HepG2 (cell line): Measurements from ENCODE around the gene POU2F1. TPM values are rescaled to one million over a fixed set of nuclear protein-coding genes. Genes with fewer than 3 reads are reported as not detected.
A peak's percentile ranks its signal among the peaks of the same experiment; 100 is the strongest.

Experiments used
- GATAD2A ChIP-seq: IDR thresholded peaks from 2 replicates; pipeline ENCODE4 v1.6.1; 2016
- HNF4A ChIP-seq: sonication (generic); formaldehyde crosslinking; IDR thresholded peaks from 2 replicates; pipeline ENCODE4 v1.4.0; 2020; ENCODE audit warnings: missing genetic modification reagents
- KMT2A ChIP-seq: sonication (generic); formaldehyde crosslinking; IDR thresholded peaks from 2 replicates; pipeline ENCODE4 v1.4.0; 2020; ENCODE audit warnings: missing genetic modification reagents
- NFKB2 ChIP-seq: sonication (generic); formaldehyde crosslinking; IDR thresholded peaks from 2 replicates; pipeline ENCODE4 v1.4.0; 2020; ENCODE audit warnings: missing genetic modification reagents, borderline replicate concordance
- SOX5 ChIP-seq: IDR thresholded peaks from 2 replicates; pipeline ENCODE4 v1.6.1; 2016; ENCODE audit warnings: borderline replicate concordance
- SP140L ChIP-seq: sonication (generic); formaldehyde crosslinking; IDR thresholded peaks from 2 replicates; pipeline ENCODE4 v1.4.0; 2020; ENCODE audit warnings: missing genetic modification reagents, borderline replicate concordance
- TEAD3 ChIP-seq: optimal IDR thresholded peaks from 2 replicates; pipeline ENCODE3; 2016; ENCODE audit warnings: borderline replicate concordance
- TGIF2 ChIP-seq: IDR thresholded peaks from 2 replicates; pipeline ENCODE4 v1.6.1; 2016; ENCODE audit warnings: control low read depth, missing compliant biosample characterization
- ZMYM2 ChIP-seq: sonication (generic); formaldehyde crosslinking; IDR thresholded peaks from 2 replicates; pipeline ENCODE4 v1.8.0; 2022; ENCODE audit warnings: mild to moderate bottlenecking, missing genetic modification reagents
- ZNF264 ChIP-seq: sonication (generic); formaldehyde crosslinking; IDR thresholded peaks from 2 replicates; pipeline ENCODE4 v1.4.0; 2020; ENCODE audit warnings: missing genetic modification reagents
- ZNF549 ChIP-seq: sonication (generic); formaldehyde crosslinking; IDR thresholded peaks from 2 replicates; pipeline ENCODE4 v1.5.0; 2020; ENCODE audit warnings: missing genetic modification reagents
- polyA plus RNA-seq, 8 experiments: library from polyadenylated mRNA; depleted of rRNA in 3 of 8; stranded (reverse) in 7 of 8; unstranded in 1 of 8; fragments of >200 nt; fragmentation: Illumina TruSeq in 4 of 8; extraction: Trizol in 4 of 8; gene quantifications; 2 replicates each; pipeline versions ENCODE4 v1.2.1 to v1.2.3, GENCODE V29; 2011 to 2016; ENCODE audit warnings: low read depth in 4 of 8, missing spikeins in 1 of 8, mixed read lengths in 1 of 8; ENCODE audit not compliant: insufficient read depth in 1 of 8
- total RNA-seq, 5 experiments: library from RNA; depleted of rRNA; stranded (reverse); fragments of >200 nt; fragmentation: Illumina TruSeq; extraction: Trizol; gene quantifications; 2 replicates each; pipeline ENCODE4 v1.2.3, GENCODE V29; 2016; ENCODE audit warnings: low read depth in 1 of 5
- TF ChIP-seq, protein P1 (sequence below): sonication (generic); formaldehyde crosslinking; conservative IDR thresholded peaks from 2 replicates; pipeline ENCODE4 v1.4.0; 2020; ENCODE audit warnings: mild to moderate bottlenecking, missing genetic modification reagents, moderate library complexity
- TF ChIP-seq, protein P2 (sequence below): sonication (generic); formaldehyde crosslinking; IDR thresholded peaks from 2 replicates; pipeline ENCODE4 v1.4.0; 2020; ENCODE audit warnings: mild to moderate bottlenecking, missing genetic modification reagents
- TF ChIP-seq, protein P3 (sequence below): sonication (generic); formaldehyde crosslinking; IDR thresholded peaks from 2 replicates; pipeline ENCODE4 v1.5.0; 2020; ENCODE audit warnings: mild to moderate bottlenecking, missing genetic modification reagents, borderline replicate concordance
- TF ChIP-seq, protein P4 (sequence below): sonication (generic); formaldehyde crosslinking; IDR thresholded peaks from 2 replicates; pipeline ENCODE4 v1.8.0; 2022; ENCODE audit warnings: low read depth, missing genetic modification reagents
- TF ChIP-seq, protein P5 (sequence below): IDR thresholded peaks from 2 replicates; pipeline ENCODE4 v1.6.1; 2012; ENCODE audit warnings: inconsistent platforms

The POU2F1 gene
- total and polyA plus RNA-seq, 2 of the 13 experiments (the other 11 are each of a cell fraction or from before 2014, with no cell fraction given) = 10.2 to 13.0 TPM

DNA sequence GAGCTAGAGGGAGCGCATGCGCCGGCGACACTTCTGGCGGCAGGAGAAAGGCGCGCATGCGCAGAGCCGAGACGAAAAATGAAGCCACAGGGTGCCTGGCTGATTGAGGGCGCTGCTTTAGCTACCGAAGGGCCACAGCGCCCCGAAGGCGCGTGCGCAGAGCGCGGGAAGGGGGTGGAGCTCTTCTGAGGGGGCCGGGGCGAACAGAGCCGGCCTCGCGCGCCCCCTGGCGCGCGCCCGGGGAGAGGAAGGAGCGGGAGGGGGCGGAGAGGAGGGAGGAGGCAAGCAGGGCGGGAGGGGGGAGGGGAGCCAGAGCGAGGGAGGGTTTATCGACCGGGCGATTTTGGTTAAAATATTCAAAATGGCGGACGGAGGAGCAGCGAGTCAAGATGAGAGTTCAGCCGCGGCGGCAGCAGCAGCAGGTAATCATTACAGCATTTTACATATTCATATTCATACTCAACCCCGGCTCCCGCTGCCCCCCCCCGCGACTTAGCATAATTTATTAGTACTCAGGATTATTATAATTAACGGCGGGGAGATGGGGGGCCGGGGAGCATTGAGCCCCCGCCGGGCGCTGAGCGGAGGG, at the start of gene POU2F1 (continued):
- TF ChIP-seq, protein P1, sequence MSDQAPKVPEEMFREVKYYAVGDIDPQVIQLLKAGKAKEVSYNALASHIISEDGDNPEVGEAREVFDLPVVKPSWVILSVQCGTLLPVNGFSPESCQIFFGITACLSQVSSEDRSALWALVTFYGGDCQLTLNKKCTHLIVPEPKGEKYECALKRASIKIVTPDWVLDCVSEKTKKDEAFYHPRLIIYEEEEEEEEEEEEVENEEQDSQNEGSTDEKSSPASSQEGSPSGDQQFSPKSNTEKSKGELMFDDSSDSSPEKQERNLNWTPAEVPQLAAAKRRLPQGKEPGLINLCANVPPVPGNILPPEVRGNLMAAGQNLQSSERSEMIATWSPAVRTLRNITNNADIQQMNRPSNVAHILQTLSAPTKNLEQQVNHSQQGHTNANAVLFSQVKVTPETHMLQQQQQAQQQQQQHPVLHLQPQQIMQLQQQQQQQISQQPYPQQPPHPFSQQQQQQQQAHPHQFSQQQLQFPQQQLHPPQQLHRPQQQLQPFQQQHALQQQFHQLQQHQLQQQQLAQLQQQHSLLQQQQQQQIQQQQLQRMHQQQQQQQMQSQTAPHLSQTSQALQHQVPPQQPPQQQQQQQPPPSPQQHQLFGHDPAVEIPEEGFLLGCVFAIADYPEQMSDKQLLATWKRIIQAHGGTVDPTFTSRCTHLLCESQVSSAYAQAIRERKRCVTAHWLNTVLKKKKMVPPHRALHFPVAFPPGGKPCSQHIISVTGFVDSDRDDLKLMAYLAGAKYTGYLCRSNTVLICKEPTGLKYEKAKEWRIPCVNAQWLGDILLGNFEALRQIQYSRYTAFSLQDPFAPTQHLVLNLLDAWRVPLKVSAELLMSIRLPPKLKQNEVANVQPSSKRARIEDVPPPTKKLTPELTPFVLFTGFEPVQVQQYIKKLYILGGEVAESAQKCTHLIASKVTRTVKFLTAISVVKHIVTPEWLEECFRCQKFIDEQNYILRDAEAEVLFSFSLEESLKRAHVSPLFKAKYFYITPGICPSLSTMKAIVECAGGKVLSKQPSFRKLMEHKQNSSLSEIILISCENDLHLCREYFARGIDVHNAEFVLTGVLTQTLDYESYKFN (CRISPR knock-in tag) = no peak; the same call in none of the 2 replicates
- TF ChIP-seq ZNF549 (CRISPR knock-in tag) = no peak
- no peak for TF ChIP-seq SP140L (CRISPR knock-in tag)
- no peak for TF ChIP-seq TGIF2 (CRISPR knock-in tag)
- peak; percentile 56; the same call in 1 of the 2 replicates for TF ChIP-seq ZNF264 (CRISPR knock-in tag)
- TF ChIP-seq ZMYM2 = no peak
- TF ChIP-seq, protein P2, sequence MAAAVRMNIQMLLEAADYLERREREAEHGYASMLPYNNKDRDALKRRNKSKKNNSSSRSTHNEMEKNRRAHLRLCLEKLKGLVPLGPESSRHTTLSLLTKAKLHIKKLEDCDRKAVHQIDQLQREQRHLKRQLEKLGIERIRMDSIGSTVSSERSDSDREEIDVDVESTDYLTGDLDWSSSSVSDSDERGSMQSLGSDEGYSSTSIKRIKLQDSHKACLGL (CRISPR knock-in tag) = no peak
- TF ChIP-seq HNF4A (CRISPR knock-in tag) = no peak
- no peak for TF ChIP-seq NFKB2 (CRISPR knock-in tag)
- TF ChIP-seq KMT2A = peak; percentile 10; the same call in 1 of the 2 replicates
- TF ChIP-seq, protein P3, sequence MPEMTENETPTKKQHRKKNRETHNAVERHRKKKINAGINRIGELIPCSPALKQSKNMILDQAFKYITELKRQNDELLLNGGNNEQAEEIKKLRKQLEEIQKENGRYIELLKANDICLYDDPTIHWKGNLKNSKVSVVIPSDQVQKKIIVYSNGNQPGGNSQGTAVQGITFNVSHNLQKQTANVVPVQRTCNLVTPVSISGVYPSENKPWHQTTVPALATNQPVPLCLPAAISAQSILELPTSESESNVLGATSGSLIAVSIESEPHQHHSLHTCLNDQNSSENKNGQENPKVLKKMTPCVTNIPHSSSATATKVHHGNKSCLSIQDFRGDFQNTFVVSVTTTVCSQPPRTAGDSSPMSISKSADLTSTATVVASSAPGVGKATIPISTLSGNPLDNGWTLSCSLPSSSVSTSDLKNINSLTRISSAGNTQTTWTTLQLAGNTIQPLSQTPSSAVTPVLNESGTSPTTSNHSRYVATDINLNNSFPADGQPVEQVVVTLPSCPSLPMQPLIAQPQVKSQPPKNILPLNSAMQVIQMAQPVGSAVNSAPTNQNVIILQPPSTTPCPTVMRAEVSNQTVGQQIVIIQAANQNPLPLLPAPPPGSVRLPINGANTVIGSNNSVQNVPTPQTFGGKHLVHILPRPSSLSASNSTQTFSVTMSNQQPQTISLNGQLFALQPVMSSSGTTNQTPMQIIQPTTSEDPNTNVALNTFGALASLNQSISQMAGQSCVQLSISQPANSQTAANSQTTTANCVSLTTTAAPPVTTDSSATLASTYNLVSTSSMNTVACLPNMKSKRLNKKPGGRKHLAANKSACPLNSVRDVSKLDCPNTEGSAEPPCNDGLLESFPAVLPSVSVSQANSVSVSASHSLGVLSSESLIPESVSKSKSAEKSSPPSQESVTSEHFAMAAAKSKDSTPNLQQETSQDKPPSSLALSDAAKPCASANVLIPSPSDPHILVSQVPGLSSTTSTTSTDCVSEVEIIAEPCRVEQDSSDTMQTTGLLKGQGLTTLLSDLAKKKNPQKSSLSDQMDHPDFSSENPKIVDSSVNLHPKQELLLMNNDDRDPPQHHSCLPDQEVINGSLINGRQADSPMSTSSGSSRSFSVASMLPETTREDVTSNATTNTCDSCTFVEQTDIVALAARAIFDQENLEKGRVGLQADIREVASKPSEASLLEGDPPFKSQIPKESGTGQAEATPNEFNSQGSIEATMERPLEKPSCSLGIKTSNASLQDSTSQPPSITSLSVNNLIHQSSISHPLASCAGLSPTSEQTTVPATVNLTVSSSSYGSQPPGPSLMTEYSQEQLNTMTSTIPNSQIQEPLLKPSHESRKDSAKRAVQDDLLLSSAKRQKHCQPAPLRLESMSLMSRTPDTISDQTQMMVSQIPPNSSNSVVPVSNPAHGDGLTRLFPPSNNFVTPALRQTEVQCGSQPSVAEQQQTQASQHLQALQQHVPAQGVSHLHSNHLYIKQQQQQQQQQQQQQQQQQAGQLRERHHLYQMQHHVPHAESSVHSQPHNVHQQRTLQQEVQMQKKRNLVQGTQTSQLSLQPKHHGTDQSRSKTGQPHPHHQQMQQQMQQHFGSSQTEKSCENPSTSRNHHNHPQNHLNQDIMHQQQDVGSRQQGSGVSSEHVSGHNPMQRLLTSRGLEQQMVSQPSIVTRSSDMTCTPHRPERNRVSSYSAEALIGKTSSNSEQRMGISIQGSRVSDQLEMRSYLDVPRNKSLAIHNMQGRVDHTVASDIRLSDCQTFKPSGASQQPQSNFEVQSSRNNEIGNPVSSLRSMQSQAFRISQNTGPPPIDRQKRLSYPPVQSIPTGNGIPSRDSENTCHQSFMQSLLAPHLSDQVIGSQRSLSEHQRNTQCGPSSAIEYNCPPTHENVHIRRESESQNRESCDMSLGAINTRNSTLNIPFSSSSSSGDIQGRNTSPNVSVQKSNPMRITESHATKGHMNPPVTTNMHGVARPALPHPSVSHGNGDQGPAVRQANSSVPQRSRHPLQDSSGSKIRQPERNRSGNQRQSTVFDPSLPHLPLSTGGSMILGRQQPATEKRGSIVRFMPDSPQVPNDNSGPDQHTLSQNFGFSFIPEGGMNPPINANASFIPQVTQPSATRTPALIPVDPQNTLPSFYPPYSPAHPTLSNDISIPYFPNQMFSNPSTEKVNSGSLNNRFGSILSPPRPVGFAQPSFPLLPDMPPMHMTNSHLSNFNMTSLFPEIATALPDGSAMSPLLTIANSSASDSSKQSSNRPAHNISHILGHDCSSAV (CRISPR knock-in tag) = no peak
- TF ChIP-seq GATAD2A (CRISPR knock-in tag) = no peak
- TF ChIP-seq, protein P4, sequence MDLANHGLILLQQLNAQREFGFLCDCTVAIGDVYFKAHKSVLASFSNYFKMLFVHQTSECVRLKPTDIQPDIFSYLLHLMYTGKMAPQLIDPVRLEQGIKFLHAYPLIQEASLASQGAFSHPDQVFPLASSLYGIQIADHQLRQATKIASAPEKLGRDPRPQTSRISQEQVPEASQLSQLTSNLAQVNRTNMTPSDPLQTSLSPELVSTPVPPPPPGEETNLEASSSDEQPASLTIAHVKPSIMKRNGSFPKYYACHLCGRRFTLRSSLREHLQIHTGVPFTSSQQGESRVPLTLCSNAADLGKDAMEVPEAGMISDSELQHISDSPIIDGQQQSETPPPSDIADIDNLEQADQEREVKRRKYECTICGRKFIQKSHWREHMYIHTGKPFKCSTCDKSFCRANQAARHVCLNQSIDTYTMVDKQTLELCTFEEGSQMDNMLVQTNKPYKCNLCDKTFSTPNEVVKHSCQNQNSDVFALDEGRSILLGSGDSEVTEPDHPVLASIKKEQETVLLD = peak; percentile 54; the same call in 1 of the 2 replicates
- TF ChIP-seq, protein P5, sequence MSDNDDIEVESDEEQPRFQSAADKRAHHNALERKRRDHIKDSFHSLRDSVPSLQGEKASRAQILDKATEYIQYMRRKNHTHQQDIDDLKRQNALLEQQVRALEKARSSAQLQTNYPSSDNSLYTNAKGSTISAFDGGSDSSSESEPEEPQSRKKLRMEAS = no peak; the same call in 1 of the 2 replicates
- no peak for TF ChIP-seq SOX5 (CRISPR knock-in tag)
- TF ChIP-seq TEAD3 = no peak
